C4-2B (cell line): ENCODE measurements around the gene ZNF519.
A peak's percentile ranks its signal among the peaks of the same experiment; 100 is the strongest.

Experiments
- H3K27ac ChIP-seq: fragments of 450-650 bp; 2 replicates; pipeline ENCODE4 v1.5.1; 2017
- CTCF ChIP-seq: fragments of 450-650 bp; conservative IDR thresholded peaks from 2 replicates; pipeline ENCODE4 v1.5.1; 2017; ENCODE audit warnings: mild to moderate bottlenecking
- ZFX ChIP-seq: fragments of 450-650 bp; IDR thresholded peaks from 2 replicates; pipeline ENCODE4 v1.6.1; 2017

ZNF519 gene

GRCh38 chr18:14086458-14087231, 45.6 kb downstream of the ZNF519 start:
- H3K27ac ChIP-seq: no peak overlapping the region
- TF ChIP-seq CTCF (peak; percentile 87), ZFX (no peak)

GRCh38 chr18:14085770-14086457, 46.3 kb downstream of the ZNF519 start:
- no peak overlapping the region for H3K27ac ChIP-seq
- TF ChIP-seq ZFX: no peak
- TF ChIP-seq CTCF: no peak

- H3K27ac ChIP-seq: no peak overlapping the region
- TF ChIP-seq ZFX: no peak
- peak; percentile 11; the same call in 1 of the 2 replicates for TF ChIP-seq CTCF
These were observed 57.0 kb downstream of the ZNF519 start for GRCh38 chr18:14075196-14075595.

GRCh38 chr18:14074187-14074586, 58.0 kb downstream of the ZNF519 start:
- TF ChIP-seq ZFX: no peak
- TF ChIP-seq CTCF: peak; percentile 65
- H3K27ac ChIP-seq: no peak overlapping the region

GRCh38 chr18:14053661-14054060, 78.6 kb downstream of the ZNF519 start:
- H3K27ac ChIP-seq: no peak overlapping the region
- no peak for TF ChIP-seq ZFX
- no peak for TF ChIP-seq CTCF
